NCI-H2081 treated with DMSO at 0.1 percent for 48 hours (cell line): ENCODE results near the gene DPP6.

Source experiments
- DNase-seq: peaks from one replicate; lab custom pipeline; 2025; lab: John Stamatoyannopoulos, UW

DPP6 gene

DNA sequence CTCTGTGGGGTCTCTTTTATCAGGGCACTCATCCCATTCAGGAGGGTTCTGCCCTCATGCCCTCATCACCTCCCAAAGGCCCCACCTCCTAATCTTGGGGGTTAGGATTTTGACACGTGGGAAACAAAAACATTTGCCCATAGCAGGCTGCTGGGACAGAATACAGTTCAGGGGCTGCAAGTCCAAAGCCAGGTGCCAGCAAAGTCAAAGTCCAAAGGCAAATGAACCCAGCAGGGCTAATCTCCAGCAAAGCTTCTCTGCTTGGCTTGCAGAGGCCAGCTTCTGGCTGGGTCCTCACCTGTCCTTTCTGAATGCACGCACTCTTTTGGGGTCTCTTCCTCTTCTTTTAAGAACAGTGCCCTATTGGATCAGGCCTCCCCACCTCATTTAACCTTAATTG, 359.9 kb downstream of the DPP6 start:
- no peak for DNase-seq

DNA sequence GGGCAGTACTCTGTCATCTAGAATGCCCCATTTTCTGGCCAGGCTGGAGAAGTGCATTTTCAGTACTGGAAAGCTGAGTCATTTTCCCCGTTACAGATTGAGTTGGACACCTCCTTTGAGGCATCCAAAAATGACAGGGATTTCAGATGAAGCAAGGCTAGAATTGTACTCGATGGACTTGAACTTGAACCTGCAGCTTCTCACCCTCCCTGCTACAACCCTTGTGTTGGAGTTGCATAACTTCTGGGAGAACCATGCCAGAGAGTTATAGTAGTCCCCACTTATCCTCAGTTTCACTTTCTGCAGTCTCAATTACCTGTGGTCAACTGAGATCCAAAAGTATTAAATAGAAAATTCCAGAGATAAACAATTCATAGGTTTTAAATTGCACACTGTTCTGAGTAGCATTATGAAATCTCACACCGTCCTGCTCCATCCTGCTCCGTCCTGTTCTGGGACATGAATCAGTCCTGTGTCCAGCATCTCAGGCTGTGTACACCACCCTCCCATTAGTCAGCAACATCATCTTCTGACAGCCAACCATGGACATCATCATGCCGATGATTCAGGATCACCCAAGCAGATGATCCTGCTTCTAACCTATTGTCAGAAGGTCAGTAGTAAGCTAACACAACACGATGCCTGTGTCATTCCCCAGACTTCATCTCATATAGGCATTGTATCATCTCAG, 363.7 kb downstream of the DPP6 start:
- no peak for DNase-seq

DNA sequence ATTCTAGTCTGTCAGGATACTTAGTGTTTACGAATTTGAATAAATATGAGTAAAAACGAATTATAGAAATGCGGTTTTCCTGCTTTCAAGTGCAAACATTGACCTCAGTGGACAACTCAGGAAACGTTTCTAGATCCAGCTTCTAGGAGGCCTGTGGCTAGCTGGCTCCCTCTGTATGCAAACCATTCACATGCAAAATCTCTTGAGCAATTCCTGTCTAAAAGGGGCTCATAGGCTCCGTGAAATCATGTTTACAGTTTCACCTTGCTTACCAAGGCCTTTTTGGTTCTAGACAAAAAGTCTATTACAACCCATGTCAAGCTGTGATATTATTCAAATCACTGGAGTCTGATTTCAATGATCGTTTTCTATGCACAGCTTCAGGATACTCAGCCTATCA, 364.5 kb downstream of the DPP6 start:
- DNase-seq = no peak

DNA sequence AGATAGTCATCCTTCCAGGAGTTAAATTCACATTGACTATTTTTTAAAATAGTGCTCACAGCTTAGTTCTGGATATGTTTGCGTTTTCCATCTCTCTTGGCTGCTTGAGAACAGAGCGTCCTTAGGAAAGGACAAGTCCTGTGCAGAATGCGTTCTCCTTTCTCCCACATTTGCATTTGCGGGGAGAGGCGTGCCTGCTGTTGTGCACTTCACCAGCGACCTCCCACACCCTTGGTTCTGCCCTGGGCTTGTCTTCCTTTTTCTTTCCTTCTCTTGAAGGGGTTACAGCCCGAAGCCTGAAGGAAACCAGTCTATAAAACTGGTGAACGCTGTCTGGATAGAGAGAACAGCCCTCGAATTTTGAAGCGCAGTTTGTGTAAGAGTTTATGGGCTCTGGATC, 367.1 kb downstream of the DPP6 start:
- no peak for DNase-seq

DNA sequence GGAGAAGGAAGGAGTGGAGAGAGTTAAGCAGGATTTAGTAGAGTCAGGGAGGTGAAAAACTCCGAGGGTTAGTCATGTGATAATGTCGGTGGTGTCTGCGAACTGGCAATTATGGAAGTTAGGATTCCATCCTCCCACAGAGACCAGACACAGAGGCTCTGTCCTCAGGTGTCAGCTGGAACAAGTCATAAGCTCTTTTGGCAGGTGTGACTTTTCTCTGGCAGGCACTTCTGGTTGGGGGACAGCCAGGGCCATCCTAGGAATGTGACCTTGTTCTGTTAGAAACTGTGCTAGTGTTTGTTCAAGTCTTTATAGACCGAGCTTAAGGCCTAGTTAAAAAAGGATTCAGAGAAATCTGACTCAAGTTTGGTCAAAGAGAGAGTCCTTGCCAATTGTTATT, 371.0 kb downstream of the DPP6 start:
- no peak for DNase-seq

DNA sequence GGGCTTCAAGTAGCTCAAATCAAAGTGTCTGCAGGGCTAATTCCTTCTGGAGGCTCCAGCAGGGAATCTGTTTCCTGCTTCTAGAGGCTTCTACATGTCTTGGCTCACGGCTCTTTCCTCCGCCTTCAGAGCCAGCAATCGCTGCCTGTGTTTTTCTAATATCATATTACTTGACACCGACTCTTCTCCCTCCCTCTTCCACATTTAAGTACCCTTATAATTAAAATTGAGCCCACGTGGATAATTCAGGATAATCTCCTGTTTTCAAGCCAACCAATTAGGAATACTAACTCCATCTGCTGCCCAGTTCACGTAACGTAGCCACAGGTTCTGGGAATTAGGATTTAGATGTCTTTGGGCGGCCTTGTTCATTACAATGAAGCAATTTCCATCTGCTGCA, 372.2 kb downstream of the DPP6 start:
- peak; percentile 11 for DNase-seq

DNA sequence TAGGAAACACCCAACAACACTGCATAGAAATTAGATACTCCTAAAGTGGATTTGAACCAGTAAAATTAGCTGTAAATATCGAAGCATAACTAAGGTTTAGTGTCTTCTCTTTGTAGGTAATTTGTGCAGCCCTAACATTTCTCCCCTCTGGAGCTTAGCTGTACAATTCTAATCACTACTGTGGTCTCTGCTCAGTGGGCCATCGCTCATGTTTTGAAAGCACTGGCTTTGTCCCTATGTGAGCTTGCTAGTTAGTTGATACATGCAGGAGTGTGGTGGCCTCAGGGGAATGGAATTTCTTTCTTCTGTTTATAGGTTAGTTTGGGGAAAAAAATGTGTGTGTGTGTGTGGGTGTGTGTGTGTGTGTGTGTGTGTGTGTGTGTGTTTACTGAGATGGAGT, 373.1 kb downstream of the DPP6 start:
- DNase-seq = no peak

DNA sequence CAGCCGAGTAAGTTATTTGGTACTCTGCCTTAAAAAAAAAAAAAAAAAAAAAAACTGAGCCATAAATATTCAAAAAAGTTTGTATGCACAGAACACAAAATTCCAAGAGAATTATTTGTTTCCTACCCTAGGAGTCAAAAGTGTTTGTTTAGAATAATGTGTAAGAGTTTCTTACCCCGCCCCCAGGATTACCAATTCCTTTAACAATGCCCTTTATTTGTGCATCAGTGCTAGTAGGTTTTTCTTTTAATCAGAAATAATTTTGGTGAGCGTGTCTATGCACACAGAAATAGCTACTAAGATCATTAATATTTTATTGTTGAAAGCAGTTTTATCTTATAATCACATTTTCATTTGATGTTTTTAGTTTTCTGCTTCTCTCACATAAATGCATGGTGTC, 374.6 kb downstream of the DPP6 start:
- no peak for DNase-seq

DNA sequence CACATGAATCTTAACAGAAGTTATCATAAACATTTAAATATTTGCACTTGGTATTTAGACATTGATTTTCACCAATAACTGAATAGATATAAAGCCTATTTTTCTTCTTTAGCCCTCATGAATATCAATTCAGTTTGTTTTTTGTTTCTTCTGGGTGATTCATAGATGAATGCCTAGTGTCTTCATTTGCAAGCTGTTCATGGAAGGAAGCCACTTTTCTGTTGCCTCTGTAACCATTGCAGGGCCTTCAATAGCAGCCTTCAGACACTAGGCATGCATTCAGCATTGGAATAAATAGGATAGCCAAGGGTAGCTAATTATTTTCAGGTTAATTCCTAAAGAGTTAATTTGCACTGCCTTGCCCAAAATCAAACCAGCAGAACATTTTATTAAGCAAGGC, 375.3 kb downstream of the DPP6 start:
- no peak for DNase-seq

DNA sequence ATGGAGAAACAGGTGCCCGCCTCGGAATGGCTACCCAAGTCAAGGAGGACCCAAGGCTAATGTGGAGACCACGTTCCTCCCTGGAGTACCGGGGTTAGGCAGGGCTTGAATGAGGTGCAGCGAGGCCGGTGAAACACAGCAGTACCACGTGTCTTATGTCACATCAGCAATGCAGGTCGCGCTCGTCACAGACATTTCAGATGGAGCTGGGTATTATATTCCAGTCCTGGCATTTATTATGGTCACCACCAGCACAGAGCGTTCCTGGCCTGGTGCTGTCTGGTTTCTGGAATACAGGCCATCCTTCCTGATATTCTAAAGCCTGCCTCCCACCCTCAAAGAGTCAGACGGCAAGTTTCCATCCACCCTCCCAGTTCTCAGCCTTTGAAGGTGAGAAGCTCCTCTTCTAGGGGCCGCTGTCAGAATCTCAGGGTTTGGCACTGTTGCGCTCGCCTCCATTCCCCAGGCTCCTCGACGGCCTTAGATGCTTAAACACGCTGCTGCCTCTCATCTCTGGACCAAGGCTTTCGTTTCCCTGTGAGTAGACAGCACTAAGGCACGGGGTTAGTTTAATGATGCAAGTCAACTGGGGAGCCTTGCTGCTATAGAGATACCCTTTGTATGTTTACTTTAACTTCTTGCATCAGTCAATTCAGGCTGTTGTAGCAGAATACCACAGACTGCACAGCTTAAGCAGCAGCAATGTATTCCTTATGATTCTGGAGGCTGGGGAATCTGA, 377.6 kb downstream of the DPP6 start:
- no peak for DNase-seq

DNA sequence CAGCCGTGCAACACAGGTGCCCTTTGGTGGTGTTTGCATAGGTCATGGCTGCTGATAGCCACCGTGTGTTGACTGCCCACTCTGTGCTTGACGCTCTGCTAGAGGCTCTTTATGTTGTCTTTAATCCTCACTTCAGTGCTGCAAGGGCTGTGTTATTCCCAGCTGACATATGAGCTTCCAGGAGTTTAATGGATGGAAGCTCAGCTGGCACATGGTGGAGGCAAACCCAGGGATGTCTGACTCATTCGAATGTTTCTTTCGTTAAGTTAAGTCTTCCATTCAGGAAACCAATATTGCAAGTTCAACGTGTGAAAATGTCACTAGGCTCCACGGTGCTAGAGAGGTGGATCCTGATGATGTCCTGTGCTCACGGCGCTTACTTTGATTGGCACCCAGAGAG, 378.4 kb downstream of the DPP6 start:
- no peak for DNase-seq

DNA sequence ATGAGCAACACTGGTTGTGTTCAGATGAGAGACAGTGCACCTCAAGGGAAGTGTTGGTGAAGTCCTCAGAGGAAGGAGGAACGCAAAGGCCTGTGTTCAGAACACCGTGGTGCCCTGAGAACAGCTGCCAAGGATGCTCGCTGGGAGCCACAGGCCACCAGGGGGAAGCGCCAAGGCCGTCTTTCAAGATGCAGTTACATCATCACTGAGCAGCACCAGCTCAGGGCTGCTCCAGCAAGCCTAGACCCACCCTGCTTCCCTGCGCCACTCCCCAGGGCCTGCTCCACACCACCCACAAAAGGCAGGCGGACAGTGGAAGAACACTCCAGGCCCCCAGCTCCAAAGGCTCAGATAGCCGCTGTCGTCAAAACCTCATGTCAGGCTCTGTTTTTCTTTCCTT, 378.8 kb downstream of the DPP6 start:
- DNase-seq = no peak

DNA sequence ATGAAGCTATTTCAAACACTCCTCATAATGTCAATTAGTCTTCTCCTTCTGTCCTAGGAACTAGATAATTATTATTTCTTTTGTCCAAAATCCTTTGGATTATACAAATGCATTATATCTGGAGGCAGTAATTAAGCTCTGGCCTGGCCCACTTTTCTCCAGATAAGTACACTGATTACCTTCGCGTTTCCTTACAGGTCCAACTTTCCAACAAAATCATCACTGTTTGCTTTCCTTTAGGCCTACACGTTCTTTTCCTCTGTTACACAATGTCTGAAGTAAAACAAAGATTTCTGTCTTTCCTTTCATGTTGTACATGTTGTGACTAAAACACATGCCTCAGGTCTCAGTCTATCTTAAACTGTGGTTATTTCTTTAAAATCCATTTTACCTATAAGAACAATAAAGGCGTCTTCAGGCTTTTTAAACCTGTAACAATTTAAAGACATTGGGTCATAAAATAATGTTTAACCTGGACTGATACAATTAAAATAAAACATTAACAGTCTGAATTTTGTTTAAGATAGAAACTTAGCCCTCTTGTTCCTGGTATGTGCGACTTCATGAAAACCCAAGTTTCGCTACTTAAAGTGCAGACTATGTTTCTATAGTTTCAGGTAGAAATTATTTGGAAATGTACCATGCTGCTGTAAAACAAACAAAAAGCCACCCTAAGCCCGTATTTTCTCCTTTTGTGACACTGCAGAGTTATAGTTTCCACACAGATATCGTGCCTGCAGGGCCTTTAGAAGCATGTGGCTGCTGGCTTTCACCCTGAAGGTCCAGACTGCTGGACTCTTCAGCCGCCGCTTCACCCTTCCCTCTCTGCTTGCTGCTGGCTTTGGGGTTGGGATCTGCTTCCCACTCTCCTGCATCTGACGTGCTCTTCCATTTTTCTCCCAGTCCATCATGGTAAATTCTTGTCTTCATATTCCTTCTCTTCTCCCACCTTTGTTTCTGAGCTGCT, 381.7 kb downstream of the DPP6 start:
- DNase-seq = no peak

DNA sequence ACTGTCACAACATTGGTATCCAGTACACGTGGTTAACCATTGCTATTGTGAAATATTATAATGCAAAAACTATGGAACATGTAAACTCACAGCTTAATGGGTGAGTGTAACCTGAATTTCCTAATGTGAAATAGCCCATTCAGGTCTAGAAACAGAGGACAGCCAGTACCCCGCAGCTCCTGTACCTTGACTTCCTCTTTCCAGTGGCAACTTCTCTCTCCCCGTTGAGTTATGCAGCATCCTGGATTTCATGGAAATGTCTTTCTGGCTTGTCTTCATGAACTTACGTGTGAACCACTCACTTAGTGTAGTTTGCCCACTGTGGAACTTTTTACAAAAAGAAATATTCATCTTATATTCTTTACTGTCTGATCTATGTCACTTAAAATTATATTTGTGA, 384.4 kb downstream of the DPP6 start:
- no peak for DNase-seq

DNA sequence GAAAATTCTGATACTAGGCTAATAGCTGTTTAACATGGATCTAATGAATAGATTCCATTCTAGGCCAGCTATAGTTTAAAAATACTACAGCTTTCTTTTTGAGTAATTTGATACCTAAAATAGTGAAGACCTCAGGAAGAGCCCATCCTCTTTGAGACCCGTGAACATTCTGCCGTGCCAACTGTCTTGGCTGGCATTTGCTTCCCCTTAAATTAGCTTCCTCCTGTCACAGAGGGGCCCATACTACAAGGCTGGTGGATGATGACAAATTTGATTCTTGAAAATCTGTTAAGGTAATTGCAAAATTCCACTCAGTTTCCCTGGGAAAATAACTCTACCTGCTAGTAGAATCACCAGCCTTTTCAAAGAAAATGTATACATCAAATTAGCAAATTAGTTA, 385.0 kb downstream of the DPP6 start:
- no peak for DNase-seq

DNA sequence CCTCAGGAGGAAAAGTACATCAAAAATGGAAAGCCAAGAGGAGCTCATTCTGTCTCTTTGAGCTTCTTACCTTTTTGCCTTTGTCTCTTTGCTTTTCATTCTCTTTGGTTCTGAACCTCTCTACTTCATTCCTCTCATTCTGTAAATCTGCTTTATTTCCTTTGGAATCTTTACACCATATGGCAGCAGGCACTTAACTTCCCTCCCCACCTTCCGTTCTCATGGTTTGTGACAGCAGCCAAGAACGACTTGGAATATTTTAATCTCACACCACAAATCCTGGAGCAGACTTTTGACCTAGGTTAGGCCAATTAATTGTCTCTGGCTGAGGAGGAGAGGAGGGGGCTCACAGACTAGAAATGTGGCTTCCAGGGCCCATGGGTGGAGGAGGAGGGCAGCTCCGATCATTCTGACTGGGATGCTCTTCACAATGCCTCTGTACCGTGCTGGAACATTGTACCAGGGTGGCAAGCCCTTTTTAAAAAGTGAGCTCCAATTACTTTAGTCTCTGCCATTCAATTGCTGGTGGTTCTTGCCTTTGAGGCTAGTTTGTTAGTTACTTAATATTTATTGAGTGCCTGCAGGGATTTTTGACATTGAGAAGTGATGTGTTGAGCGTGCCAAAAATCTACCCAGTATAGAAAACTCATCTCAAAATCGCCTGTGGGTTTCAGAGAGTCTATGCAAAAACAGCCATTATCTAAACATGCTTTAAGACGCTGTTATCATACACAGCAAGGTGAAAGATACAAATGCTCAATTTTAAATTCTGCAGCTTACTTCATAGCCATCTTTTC, 386.6 kb downstream of the DPP6 start:
- DNase-seq = no peak

DNA sequence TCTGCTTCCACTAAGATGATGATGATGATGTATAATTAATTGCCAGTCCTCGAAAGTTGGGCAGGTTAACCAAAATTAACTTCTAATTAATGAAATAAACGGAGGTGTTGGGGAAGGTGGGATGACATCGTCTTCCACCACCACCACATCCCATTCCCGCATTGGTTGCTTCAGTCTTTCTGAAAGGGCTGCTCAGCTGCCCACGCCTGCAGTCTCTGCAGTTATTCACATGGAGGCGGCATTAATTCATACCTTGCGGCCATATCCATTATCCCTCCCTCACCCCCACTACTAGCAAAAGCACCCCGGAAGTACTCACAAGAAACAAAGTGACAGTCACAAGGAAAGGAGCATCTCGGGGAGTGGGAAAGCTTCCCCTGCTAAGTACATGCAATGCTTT, 387.9 kb downstream of the DPP6 start:
- DNase-seq = no peak

DNA sequence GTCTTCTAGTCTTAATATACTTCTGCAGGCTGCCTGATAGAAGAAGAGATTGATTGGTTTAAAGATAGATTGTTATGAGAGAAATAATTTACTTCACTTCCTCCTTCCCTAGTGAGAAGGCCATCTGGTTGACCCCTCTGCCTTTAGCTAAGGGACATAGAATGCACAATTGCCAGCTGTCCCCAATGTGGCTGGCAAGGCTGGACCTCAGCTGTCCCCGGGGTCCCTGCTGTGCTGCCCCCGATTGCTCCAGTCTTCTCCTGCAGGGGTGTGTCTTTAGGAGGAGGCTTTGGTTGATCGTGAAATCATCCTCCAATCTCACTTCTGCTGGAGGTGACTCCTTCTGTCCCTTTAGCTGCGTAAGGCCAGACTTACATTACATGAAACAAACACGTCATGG, 388.5 kb downstream of the DPP6 start:
- no peak for DNase-seq

DNA sequence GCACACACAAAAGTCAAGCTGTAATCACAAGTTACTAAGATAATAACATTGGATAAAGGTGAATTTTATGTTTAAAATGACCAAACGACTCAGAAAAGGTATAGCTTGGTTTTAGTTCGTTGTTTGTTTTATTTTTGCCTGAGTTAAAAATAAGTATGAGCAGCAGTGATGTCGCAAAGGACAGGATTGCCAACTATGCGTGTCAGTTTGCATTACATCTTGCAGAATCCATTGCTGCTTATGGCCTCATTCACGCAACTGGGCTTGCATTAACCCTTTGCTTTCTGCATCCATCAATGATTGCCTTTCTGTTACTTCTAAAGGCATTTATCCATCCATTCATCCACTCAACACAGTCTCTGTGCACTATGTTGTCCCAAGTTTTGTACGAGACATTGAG, 389.6 kb downstream of the DPP6 start:
- no peak for DNase-seq

DNA sequence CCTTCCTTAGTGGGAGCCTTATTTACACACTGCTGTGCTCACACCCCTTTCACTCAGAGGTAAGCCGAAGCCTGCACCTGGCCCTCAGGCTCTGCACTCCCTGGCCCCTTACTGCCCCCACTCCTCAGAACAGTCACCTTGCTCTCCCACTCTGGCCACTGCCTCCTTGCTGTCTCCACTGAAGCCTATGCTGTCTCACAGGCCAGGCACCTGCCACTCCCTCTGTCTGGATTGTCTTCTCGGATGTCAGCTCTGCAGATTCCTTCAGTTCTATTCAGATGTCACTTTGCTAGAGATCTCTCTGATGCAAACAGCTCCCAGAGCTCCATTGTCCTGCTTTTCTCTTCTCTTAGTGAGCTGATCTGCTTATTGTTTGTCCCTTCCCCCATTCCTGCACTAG, 390.7 kb downstream of the DPP6 start:
- DNase-seq = no peak

DNA sequence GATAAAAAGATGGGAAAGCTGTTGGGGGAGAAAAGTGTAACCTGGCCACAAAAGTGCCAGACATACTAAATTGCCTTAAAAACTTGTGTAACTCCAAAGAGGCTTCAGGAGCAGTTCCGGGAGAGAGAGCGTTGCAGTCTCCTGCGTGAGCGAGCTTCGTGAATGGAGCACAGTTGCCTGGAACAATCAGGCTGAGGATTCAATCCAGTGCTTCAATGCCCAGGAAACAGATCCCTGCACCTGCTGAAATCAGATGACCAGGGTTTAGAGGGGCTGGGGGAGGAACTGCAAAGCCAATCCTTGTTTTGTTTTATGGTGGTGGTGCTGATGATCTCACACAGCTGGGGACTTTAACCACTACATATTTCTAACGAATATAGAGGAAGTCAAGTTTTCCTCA, 398.3 kb downstream of the DPP6 start:
- no peak for DNase-seq
